H9 (cell line): Measurements from ENCODE around the gene POU2AF1. TPM values are rescaled to one million over a fixed set of nuclear protein-coding genes. Genes with fewer than 3 reads are reported as not detected.

Experiments
- DNase-seq: peaks from one replicate; pipeline ENCODE4 v3.0.0-alpha.2; 2017
- H2AFZ ChIP-seq: one replicate; pipeline ENCODE4 v1.6.1; 2013; ENCODE audit warnings: mild to moderate bottlenecking, low read length, control low read depth, moderate library complexity
- H2AK5ac ChIP-seq: 2 replicates; pipeline ENCODE4 v1.6.1; 2013; ENCODE audit warnings: low read length, control low read depth, mixed read lengths; ENCODE audit not compliant: insufficient read length
- H2BK120ac ChIP-seq: one replicate; pipeline ENCODE4 v1.6.1; 2013; ENCODE audit warnings: low read depth, mild to moderate bottlenecking, low read length, control low read depth, inconsistent platforms; ENCODE audit not compliant: poor library complexity, severe bottlenecking
- H2BK12ac ChIP-seq: 2 replicates; pipeline ENCODE4 v1.6.1; 2013; ENCODE audit warnings: low read length, control low read depth, mixed read lengths, low read depth; ENCODE audit not compliant: insufficient read length
- H2BK15ac ChIP-seq: 2 replicates; pipeline ENCODE4 v1.6.1; 2013; ENCODE audit warnings: low read depth, low read length, control low read depth
- H2BK20ac ChIP-seq: one replicate; pipeline ENCODE4 v1.6.1; 2013; ENCODE audit warnings: low read depth, mild to moderate bottlenecking, low read length, control low read depth, inconsistent platforms; ENCODE audit not compliant: poor library complexity, severe bottlenecking
- H2BK5ac ChIP-seq: 2 replicates; pipeline ENCODE4 v1.6.1; 2013; ENCODE audit warnings: low read length, control low read depth, mixed read lengths; ENCODE audit not compliant: insufficient read length
- H3K14ac ChIP-seq: 2 replicates; pipeline ENCODE4 v1.6.1; 2013; ENCODE audit warnings: low read length, control low read depth; ENCODE audit not compliant: insufficient read depth
- H3K18ac ChIP-seq: 2 replicates; pipeline ENCODE4 v1.6.1; 2013; ENCODE audit warnings: low read depth, mild to moderate bottlenecking, mixed read lengths, low read length, control low read depth; ENCODE audit not compliant: insufficient read length
- H3K23ac ChIP-seq: 2 replicates; pipeline ENCODE4 v1.6.1; 2013; ENCODE audit warnings: low read length, control low read depth, mixed read lengths, low read depth; ENCODE audit not compliant: insufficient read length
- H3K23me2 ChIP-seq: 2 replicates; pipeline ENCODE4 v1.6.1; 2013; ENCODE audit warnings: low read depth, mild to moderate bottlenecking, mixed read lengths, low read length, control low read depth; ENCODE audit not compliant: insufficient read length, poor library complexity, severe bottlenecking
- H3K27ac ChIP-seq: 2 replicates; pipeline ENCODE4 v1.5.1; 2013; ENCODE audit warnings: low read length, control low read depth, mixed read lengths, low read depth; ENCODE audit not compliant: insufficient read length
- H3K27me3 ChIP-seq: 2 replicates; pipeline ENCODE4 v1.6.1; 2013; ENCODE audit warnings: low read length, control low read depth, inconsistent platforms; ENCODE audit not compliant: insufficient read depth
- H3K4ac ChIP-seq: 2 replicates; pipeline ENCODE4 v1.6.1; 2013; ENCODE audit warnings: low read depth, mild to moderate bottlenecking, control low read depth, inconsistent platforms, low read length, moderate library complexity
- H3K4me1 ChIP-seq: 2 replicates; pipeline ENCODE4 v1.6.1; 2013; ENCODE audit warnings: low read length, control low read depth, inconsistent platforms; ENCODE audit not compliant: insufficient read depth
- H3K4me2 ChIP-seq: 2 replicates; pipeline ENCODE4 v1.6.1; 2013; ENCODE audit warnings: low read length, control low read depth, mixed read lengths; ENCODE audit not compliant: insufficient read length, insufficient read depth
- H3K56ac ChIP-seq: 2 replicates; pipeline ENCODE4 v1.6.1; 2013; ENCODE audit warnings: low read depth, mild to moderate bottlenecking, mixed read lengths, low read length, control low read depth; ENCODE audit not compliant: insufficient read length
- H3K79me1 ChIP-seq: 2 replicates; pipeline ENCODE4 v1.6.1; 2013; ENCODE audit warnings: low read depth, mild to moderate bottlenecking, moderate library complexity, low read length, control low read depth, inconsistent platforms; ENCODE audit not compliant: insufficient read depth, poor library complexity, severe bottlenecking
- H3K79me2 ChIP-seq: 2 replicates; pipeline ENCODE4 v1.6.1; 2013; ENCODE audit warnings: low read length, control low read depth, inconsistent platforms; ENCODE audit not compliant: insufficient read depth
- H3K9ac ChIP-seq: 2 replicates; pipeline ENCODE4 v1.6.1; 2013; ENCODE audit warnings: low read length, control low read depth, mixed read lengths; ENCODE audit not compliant: insufficient read length; ENCODE audit errors: extremely low read depth
- H3K9me3 ChIP-seq: one replicate; pipeline ENCODE4 v1.6.1; 2013; ENCODE audit warnings: low read depth, low read length, inconsistent platforms; ENCODE audit not compliant: control insufficient read depth
- H3T11ph ChIP-seq: one replicate; pipeline ENCODE4 v1.6.1; 2013; ENCODE audit warnings: mild to moderate bottlenecking, low read length, control low read depth, inconsistent platforms
- H4K20me1 ChIP-seq: one replicate; pipeline ENCODE4 v1.6.1; 2013; ENCODE audit not compliant: control insufficient read depth, insufficient read length, insufficient read depth
- H4K5ac ChIP-seq: 2 replicates; pipeline ENCODE4 v1.6.1; 2013; ENCODE audit warnings: low read depth, mild to moderate bottlenecking, mixed read lengths, low read length, control low read depth; ENCODE audit not compliant: insufficient read length
- H4K8ac ChIP-seq: replicated peaks from 2 replicates; pipeline ENCODE4 v1.6.1; 2013; ENCODE audit warnings: low read length, control low read depth, mixed read lengths, low read depth; ENCODE audit not compliant: insufficient read length
- H4K91ac ChIP-seq: 2 replicates; pipeline ENCODE4 v1.6.1; 2013; ENCODE audit warnings: low read depth, mild to moderate bottlenecking, moderate library complexity, mixed read lengths, low read length, control low read depth; ENCODE audit not compliant: insufficient read length
- H3K27ac Mint-ChIP-seq, 3 experiments: 2 replicates in 2 of 3; 3 replicates in 1 of 3; pipeline ENCODE4 v1.8.0; 2020 to 2021; ENCODE audit warnings: mixed read lengths in 3 of 3, mild to moderate bottlenecking in 1 of 3, moderate library complexity in 1 of 3
- H3K27me3 Mint-ChIP-seq: 2 replicates; pipeline ENCODE4 v1.8.0; 2021; ENCODE audit warnings: low read depth, mild to moderate bottlenecking, moderate library complexity, mixed read lengths
- H3K36me3 Mint-ChIP-seq, 3 experiments: 2 replicates in 2 of 3; 3 replicates in 1 of 3; pipeline ENCODE4 v1.8.0; 2020 to 2021; ENCODE audit warnings: low read depth in 3 of 3, mixed read lengths in 3 of 3; ENCODE audit not compliant: insufficient read depth in 1 of 3
- H3K4me1 Mint-ChIP-seq, 2 experiments: 2 replicates each; pipeline ENCODE4 v1.8.0; 2020; ENCODE audit warnings: mixed read lengths in 2 of 2
- H3K4me3 Mint-ChIP-seq, 2 experiments: 2 replicates in 1 of 2; 3 replicates in 1 of 2; pipeline ENCODE4 v1.8.0; 2020 to 2021; ENCODE audit warnings: mild to moderate bottlenecking in 2 of 2, mixed read lengths in 2 of 2, moderate library complexity in 1 of 2
- H3K9me3 Mint-ChIP-seq, 2 experiments: 2 replicates in 1 of 2; 3 replicates in 1 of 2; pipeline ENCODE4 v1.8.0; 2020; ENCODE audit warnings: mild to moderate bottlenecking in 2 of 2, mixed read lengths in 2 of 2, moderate library complexity in 1 of 2
- CTCF ChIP-seq: fragments of 200-600 bp; sonication (generic); conservative IDR thresholded peaks from 3 replicates; pipeline ENCODE4 v1.8.0; 2021; ENCODE audit warnings: antibody characterized with exemption, mild to moderate bottlenecking
- WGBS: extraction: QIAGEN DNeasy Blood & Tissue Kit; methylation state at CpG from one replicate; pipeline ENCODE4 v1.1.7; 2013; ENCODE audit warnings: missing lambda C conversion rate, low lambda C conversion rate, mixed read lengths; ENCODE audit not compliant: insufficient read length; ENCODE audit errors: extremely low coverage; 5-methylcytosine and 5-hydroxymethylcytosine counted together
- total RNA-seq: library from RNA; stranded (reverse); gene quantifications from 2 replicates; pipeline ENCODE4 v1.2.1, GENCODE V29; 2021

The POU2AF1 gene
- total RNA-seq, 1 experiment from 2014 or later: not detected

DNA sequence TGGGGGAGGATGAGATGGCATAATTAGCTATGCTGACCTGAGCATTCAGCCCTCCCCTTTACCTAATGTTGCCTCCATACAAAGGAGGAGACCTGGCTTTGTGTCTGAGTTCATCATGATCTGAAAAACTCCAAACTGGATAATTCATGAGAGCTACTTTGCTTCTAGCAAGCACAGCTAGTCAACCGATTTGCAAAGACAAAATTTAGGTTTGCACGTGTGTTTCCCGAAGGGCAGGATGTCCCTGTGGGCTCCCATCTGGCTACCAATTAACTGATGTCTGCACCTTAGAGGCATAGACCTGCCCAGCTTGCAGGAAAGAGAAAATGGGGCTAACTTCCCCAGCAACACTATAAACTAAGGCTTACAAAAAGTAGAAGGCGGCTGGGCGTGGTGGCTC, 42.2 kb upstream of the POU2AF1 start:
- Mint-ChIP-seq H3K36me3 (no peaks in the 10 kb centered on the region), H3K4me3 (no peak overlapping the region), H3K9me3 (no peaks in the 10 kb centered on the region), H3K27ac (no peak overlapping the region), H3K27me3 (no peaks in the 10 kb centered on the region), H3K4me1 (peaks cover 3 to 5% of the 10 kb centered on the region in 2 experiments; a peak in 3 of 4 replicates)
- TF ChIP-seq CTCF: no peak
- no peak overlapping the region for H3K18ac ChIP-seq
- H3K4ac ChIP-seq: no peak overlapping the region
- H2BK15ac ChIP-seq: no peak overlapping the region
- H3K79me1 ChIP-seq: no peaks in the 10 kb centered on the region
- no peak overlapping the region for H2BK5ac ChIP-seq
- no peak overlapping the region for H3K27ac ChIP-seq
- no peak overlapping the region for H4K5ac ChIP-seq
- H3K9me3 ChIP-seq: no peaks in the 10 kb centered on the region
- H4K8ac ChIP-seq: no peak overlapping the region
- H2BK12ac ChIP-seq: no peak overlapping the region
- H3K14ac ChIP-seq: no peak overlapping the region
- H4K91ac ChIP-seq: no peak overlapping the region
- H3K4me1 ChIP-seq: no peaks in the 10 kb centered on the region
- no peak overlapping the region for H3K9ac ChIP-seq
- no peak overlapping the region for H2AK5ac ChIP-seq
- H3K56ac ChIP-seq: no peak overlapping the region
- H3K23ac ChIP-seq: no peak overlapping the region
- H2AFZ ChIP-seq: no peak overlapping the region
- no CpG with 5 or more reads among the region's 5 CpGs for WGBS
- no peak overlapping the region for H2BK20ac ChIP-seq
- H3K4me2 ChIP-seq: no peak overlapping the region
- no peaks in the 10 kb centered on the region for H4K20me1 ChIP-seq
- no peaks in the 10 kb centered on the region for H3K23me2 ChIP-seq
- H3K27me3 ChIP-seq: no peaks in the 10 kb centered on the region
- DNase-seq: no peak
- H2BK120ac ChIP-seq: no peak overlapping the region
- no peaks in the 10 kb centered on the region for H3K79me2 ChIP-seq
- no peak overlapping the region for H3T11ph ChIP-seq
